Dendritic cell treated with granulocyte-macrophage colony-stimulating factor and Interleukin-4, amounts not matched to agents 40 ng/mL and 50 ng/mL, for 4 days (primary cell): ENCODE measurements around the gene ACTR3C.
"Not testable (repeated sequence)": the region's sequence is repeated elsewhere in the genome, so short reads cannot be mapped to it uniquely, and the experiment has no call there.

ENCODE experiments used
- H3K27ac Mint-ChIP-seq: one replicate; pipeline ENCODE4 v1.8.0; 2022; ENCODE audit warnings: mild to moderate bottlenecking, mixed read lengths
- H3K27me3 Mint-ChIP-seq: one replicate; pipeline ENCODE4 v1.8.0; 2022; ENCODE audit warnings: mild to moderate bottlenecking, mixed read lengths
- H3K36me3 Mint-ChIP-seq: one replicate; pipeline ENCODE4 v1.8.0; 2022; ENCODE audit warnings: low read depth, mixed read lengths
- H3K4me1 Mint-ChIP-seq: one replicate; pipeline ENCODE4 v1.8.0; 2022; ENCODE audit warnings: low read depth, mixed read lengths
- H3K4me3 Mint-ChIP-seq: one replicate; pipeline ENCODE4 v1.8.0; 2022; ENCODE audit warnings: mild to moderate bottlenecking, moderate library complexity, mixed read lengths
- H3K9me3 Mint-ChIP-seq: one replicate; pipeline ENCODE4 v1.8.0; 2022; ENCODE audit warnings: mixed read lengths
- intact Hi-C: fragments of 100-400 bp; cut with micrococcal nuclease; formaldehyde crosslinking; loops from one replicate; pipeline ENCODE4 v1.15.0; 2022

The ACTR3C gene

DNA sequence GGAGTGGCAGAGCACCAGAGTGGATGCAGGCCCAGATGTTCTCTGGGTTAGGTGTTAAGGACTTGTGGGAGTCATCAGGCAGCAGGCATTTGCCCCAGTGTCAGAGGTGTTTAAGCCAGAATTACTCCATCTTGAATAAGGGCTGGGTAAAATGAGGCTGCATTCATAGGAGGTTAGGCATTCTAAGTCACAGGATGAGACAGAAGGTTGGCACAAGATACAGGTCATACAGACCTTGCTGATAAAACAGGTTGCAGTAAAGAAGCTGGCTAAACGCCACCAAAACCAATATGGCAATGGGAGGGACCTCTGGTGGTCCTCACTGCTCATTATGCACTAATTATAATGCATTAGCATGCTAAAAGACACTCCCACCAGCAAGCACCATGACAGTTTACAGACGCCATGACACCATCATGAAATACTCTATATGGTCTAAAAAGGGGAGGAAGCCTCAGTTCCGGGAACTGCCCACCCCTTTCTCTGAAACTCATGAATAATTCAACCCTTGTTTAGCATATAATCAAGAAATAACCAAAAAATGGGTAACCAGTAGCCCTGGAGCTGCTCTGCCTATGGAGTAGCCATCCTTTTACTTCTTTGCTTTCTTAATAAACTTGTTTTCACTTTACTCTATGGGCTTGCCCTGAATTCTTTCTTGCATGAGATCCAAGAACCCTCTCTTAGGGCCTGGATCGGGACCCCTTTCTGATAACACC, 1.1 kb downstream of the ACTR3C start:
- no peaks in the 10 kb centered on the region for H3K36me3 Mint-ChIP-seq
- intact Hi-C loops: no loop called here
- no peaks in the 10 kb centered on the region for H3K9me3 Mint-ChIP-seq
- H3K4me1 Mint-ChIP-seq: peaks cover 57% of the 10 kb centered on the region
- peak overlapping the region; percentile 63 for H3K27ac Mint-ChIP-seq
- peak overlapping the region; percentile 76 for H3K4me3 Mint-ChIP-seq
- peaks cover 18% of the 10 kb centered on the region for H3K27me3 Mint-ChIP-seq

DNA sequence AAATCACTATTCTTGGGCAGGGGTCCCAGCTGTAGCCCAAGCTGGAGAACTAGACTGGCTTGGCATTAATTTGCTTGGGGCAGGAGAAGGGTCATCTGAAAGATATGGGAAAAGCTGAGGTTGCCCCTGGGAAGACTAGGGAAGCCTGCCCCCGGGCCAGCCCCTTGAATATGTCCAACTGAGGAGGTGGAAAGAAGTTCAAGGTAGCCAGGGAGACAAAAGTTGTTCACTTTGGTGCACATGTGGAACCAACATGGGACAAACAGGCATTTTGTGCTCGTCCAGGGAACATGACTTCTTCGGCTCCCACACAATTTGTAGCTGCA, 1.6 kb downstream of the ACTR3C start:
- no peaks in the 10 kb centered on the region for H3K9me3 Mint-ChIP-seq
- peaks cover 18% of the 10 kb centered on the region for H3K27me3 Mint-ChIP-seq
- peaks cover 51% of the 10 kb centered on the region for H3K4me1 Mint-ChIP-seq
- intact Hi-C loops: no loop called here
- H3K4me3 Mint-ChIP-seq: no peak overlapping the region
- no peak overlapping the region for H3K27ac Mint-ChIP-seq
- no peaks in the 10 kb centered on the region for H3K36me3 Mint-ChIP-seq

DNA sequence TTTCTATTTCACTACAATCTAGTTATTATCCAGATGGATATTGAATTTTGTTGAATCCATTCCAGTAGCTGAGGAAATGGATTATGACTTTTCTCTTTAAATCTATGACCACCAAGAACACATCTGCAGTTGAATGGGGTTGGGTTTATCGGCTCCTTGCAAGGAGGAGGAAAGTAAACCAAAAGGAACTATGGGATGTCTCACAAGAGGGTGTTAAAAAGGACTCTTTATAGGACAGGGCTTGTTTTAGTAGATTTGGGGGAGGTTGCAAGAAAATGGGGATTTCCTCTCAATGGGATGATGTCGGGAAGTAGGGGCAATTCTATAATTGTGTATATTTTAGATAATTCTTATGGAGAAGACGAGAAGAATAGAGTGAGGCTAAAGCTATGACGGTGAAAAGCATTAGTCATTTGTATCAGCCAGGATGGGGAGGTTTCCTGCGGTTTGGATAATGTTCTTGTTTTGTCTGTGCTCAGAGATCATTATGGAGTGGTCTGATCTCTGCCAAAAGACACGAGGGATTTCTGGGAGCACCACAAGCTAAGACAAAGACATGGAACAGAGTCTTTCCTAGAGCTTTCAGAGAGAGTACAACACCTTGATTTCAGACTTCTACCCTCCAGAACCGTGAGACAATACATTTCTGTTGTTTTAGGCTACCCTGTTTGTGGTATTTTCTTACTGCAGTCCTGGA, 5.4 kb downstream of the ACTR3C start:
- Mint-ChIP-seq H3K4me3 (no peak overlapping the region), H3K27me3 (peaks cover 5% of the 10 kb centered on the region), H3K9me3 (no peaks in the 10 kb centered on the region), H3K36me3 (no peaks in the 10 kb centered on the region), H3K4me1 (peaks cover 24% of the 10 kb centered on the region), H3K27ac (no peak overlapping the region)
- intact Hi-C loops: no loop called here

DNA sequence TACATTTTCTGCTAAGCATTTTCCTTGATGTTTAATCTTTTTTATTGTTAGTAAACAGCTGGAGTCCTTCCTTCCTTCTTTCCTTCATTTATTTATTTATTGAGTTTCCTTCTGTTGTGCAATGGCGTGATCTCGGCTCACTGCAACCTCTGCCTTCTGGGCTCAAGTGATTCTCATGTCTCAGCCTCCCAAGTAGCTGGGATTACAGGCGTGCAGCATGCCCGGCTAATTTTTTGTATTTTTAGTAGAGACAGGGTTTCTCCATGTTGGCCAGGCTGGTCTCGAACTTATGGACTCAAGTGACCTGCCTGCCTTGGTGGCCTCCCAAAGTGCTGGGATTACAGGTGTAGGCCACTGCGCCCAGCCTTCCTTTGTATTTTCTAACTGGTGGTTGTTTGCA, 6.4 kb downstream of the ACTR3C start:
- H3K36me3 Mint-ChIP-seq, intact Hi-C loops, H3K9me3 Mint-ChIP-seq, H3K4me3 Mint-ChIP-seq, H3K27ac Mint-ChIP-seq, H3K27me3 Mint-ChIP-seq: not testable (repeated sequence)
- peaks cover 21% of the 10 kb centered on the region for H3K4me1 Mint-ChIP-seq

DNA sequence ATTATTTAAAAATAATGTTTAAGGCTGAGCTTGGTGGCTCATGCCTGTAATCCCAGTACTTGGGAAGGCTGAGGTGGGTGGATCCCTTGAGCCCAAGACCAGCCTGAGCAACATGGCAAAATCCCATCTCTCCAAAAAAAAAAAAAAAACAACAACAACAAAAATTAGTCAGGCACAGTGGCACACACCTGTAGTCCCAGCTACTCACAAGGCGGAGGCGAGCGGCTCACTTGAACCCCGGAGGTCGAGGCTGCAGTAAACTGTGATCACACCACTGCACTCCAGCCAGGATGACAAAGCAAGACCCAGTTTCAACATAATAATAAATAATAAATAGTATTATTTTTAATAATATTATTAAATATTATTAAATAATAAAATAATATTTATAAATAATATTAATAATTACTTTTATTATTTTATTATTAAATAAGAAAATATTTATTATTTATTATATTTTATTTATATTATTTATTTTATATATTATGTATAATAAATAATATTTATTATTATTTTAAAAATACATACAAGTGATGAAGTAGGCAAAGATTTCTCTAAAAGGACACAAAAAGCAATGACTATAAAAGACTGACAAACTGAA, 8.6 kb downstream of the ACTR3C start:
- Mint-ChIP-seq H3K27me3 (no peaks in the 10 kb centered on the region), H3K4me3 (no peak overlapping the region), H3K4me1 (peaks cover 10% of the 10 kb centered on the region), H3K9me3 (no peaks in the 10 kb centered on the region), H3K27ac (no peak overlapping the region), H3K36me3 (no peaks in the 10 kb centered on the region)
- intact Hi-C loops: no loop called here

DNA sequence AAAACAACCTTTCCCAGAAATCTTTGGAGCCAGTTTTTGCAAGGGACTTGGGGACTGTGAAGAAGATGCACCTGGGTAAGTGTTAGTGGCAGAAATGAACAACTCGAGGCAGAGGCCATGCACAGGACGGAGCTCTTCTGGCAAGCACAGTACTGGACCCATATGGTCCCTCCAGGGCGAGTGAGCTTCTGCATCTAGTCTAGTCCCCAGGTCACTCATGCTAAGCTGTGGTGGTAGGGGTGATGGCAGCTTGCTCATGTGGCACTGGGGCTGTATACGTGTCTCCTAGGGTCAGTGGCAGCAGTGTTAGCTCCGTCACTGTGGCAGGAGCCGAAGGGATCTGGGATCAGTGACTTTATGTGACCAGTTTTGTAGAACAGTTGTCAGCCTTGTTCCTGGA, 9.5 kb downstream of the ACTR3C start:
- intact Hi-C loops: no loop called here
- Mint-ChIP-seq H3K9me3 (no peaks in the 10 kb centered on the region), H3K4me3 (no peak overlapping the region), H3K27ac (no peak overlapping the region), H3K36me3 (no peaks in the 10 kb centered on the region), H3K27me3 (no peaks in the 10 kb centered on the region), H3K4me1 (peaks cover 10% of the 10 kb centered on the region)

DNA sequence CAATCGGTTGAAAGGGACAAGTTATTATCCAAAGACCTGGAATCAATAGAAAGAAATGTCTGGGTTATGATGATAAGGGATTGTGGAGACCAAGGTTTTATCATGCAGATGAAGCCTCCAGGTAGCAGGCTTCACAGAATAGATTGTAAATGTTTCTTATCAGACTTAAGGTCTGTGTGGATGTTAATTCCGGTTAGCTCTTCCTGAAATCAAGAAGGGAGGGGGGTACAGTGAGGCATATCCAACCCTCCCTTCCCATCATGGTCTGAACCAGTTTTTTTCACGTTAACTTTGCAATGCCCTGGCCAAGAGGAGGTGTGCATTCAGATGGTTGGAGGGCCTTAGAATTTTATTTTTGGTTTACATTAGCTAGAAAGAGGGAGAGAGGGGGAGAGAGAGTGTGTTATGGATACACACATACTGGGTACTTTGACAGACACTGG, 10.0 kb downstream of the ACTR3C start:
- H3K27ac Mint-ChIP-seq: no peak overlapping the region
- no peak overlapping the region for H3K4me3 Mint-ChIP-seq
- H3K4me1 Mint-ChIP-seq: peaks cover 10% of the 10 kb centered on the region
- no peaks in the 10 kb centered on the region for H3K36me3 Mint-ChIP-seq
- intact Hi-C loops: no loop called here
- peaks cover 2% of the 10 kb centered on the region for H3K27me3 Mint-ChIP-seq
- no peaks in the 10 kb centered on the region for H3K9me3 Mint-ChIP-seq

DNA sequence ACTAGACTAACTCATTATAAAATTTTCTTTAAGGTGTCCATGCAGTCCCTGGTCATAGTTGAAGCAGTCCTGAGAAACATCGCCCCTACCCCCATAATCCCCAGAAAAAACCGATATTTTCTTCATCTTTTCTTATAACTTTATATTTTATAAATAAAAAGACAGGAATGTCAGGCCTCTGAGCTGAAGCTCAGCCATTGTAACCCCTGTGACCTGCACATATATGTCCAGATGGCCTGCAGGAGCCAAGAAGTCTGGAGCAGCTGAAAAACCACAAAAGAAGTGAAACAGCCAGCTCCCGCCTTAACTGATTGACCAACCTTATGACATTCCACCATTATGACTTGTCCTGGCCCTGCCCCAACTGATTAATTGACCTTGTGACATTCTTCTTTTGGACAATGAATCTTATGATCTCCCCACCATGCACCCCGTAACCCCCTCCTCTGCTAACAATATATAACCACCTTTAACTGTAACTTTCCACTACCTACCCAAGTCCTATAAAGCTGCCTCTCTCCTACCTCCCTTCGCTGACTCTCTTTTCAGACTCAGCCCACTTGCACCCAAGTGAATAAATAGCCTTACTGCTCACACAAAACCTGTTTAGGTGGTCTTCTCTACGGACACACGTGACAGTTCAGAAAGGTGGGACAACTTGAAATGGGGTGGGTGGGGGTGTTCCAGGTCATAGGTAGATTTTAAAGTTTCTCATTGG, 10.5 kb downstream of the ACTR3C start:
- H3K27ac Mint-ChIP-seq, intact Hi-C loops, H3K27me3 Mint-ChIP-seq, H3K9me3 Mint-ChIP-seq, H3K36me3 Mint-ChIP-seq, H3K4me3 Mint-ChIP-seq: not testable (repeated sequence)
- peaks cover 10% of the 10 kb centered on the region for H3K4me1 Mint-ChIP-seq

DNA sequence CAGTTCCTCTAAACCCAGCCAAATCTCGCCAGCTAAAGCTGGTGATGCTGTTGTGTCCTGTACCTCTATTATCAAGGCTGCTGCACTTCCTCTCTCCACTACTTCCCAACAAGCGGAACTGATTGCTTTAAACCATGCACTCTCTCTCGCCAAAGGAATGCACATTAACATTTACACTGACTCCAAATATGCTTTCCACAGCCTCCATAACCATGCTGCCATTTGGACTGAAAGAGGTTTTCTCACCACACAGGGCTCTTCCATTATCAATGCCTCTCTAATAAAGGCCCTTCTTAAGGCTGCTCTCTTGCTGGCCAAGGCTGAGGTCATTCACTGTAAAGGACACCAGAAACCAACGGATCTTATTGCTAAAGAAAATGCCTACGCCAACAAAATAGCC, 11.6 kb downstream of the ACTR3C start:
- Mint-ChIP-seq H3K9me3 (no peaks in the 10 kb centered on the region), H3K4me3 (no peak overlapping the region), H3K4me1 (peaks cover 10% of the 10 kb centered on the region), H3K27me3 (peaks cover 3% of the 10 kb centered on the region), H3K27ac (no peak overlapping the region), H3K36me3 (no peaks in the 10 kb centered on the region)
- intact Hi-C loops: no loop called here

DNA sequence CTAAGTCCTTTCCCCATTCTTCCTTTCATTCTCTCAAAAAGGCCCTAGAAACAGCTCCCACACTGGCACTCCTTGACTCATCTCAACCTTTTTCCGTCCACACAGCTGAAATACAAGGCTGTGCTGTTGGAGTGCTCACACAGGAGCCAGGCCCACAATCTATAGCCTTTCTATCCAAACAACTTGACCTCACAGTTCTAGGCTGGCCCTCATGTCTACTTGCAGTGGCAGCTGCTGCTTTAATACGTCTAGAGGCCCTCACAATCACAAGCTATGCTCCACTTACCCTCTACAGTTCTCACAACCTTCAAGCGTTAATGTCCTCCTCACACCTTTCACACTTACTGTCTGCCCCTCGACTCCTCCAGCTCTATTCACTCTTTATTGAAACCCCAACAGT, 12.2 kb downstream of the ACTR3C start:
- Mint-ChIP-seq H3K4me3 (no peak overlapping the region), H3K4me1 (peaks cover 10% of the 10 kb centered on the region), H3K36me3 (no peaks in the 10 kb centered on the region), H3K27ac (no peak overlapping the region), H3K27me3 (peaks cover 3% of the 10 kb centered on the region), H3K9me3 (no peaks in the 10 kb centered on the region)
- intact Hi-C loops: no loop called here

DNA sequence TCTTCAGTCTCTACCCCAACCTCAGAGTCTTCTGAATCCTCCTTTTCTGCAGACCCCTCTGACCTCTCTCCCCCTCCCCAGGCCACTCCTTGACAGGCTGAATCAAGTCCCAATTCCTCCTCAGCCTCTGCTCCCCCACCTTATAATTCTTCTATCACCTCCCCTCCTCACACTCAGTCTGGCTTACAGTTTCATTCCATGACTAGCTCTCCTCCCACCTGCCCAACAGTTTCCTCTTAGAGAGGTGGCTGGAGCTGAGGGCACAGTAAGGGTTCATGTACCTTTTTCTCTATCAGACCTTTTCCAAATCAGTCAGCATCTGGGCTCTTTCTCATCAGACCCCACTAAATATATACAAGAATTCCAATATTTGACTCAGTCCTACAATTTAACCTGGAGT, 14.8 kb downstream of the ACTR3C start:
- H3K9me3 Mint-ChIP-seq: no peaks in the 10 kb centered on the region
- H3K27me3 Mint-ChIP-seq: peaks cover 3% of the 10 kb centered on the region
- peaks cover 9% of the 10 kb centered on the region for H3K4me1 Mint-ChIP-seq
- H3K4me3 Mint-ChIP-seq: no peak overlapping the region
- H3K36me3 Mint-ChIP-seq: no peaks in the 10 kb centered on the region
- intact Hi-C loops: no loop called here
- no peak overlapping the region for H3K27ac Mint-ChIP-seq

DNA sequence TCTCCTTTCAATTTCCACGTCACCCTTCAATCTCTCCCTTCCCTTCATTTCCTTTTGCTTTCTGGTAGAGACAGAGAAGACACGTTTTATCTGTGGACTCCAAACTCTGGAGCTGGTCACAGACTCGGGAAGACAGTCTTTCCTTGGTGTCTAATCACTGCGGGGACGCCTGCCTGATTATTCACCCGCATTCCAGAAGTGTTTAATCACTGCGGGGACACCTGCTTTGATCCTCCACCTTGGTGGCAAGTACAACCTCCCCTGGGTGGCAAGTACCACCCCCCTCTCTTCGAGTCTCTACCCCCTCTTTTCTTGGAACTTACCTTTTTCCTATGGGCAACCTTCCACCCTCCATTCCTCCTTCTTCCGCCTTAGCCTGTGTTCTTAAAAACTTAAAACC, 15.4 kb downstream of the ACTR3C start:
- no peak overlapping the region for H3K27ac Mint-ChIP-seq
- H3K4me3 Mint-ChIP-seq: no peak overlapping the region
- intact Hi-C loops: no loop called here
- no peaks in the 10 kb centered on the region for H3K36me3 Mint-ChIP-seq
- no peaks in the 10 kb centered on the region for H3K9me3 Mint-ChIP-seq
- peaks cover 3% of the 10 kb centered on the region for H3K27me3 Mint-ChIP-seq
- H3K4me1 Mint-ChIP-seq: peaks cover 3% of the 10 kb centered on the region

DNA sequence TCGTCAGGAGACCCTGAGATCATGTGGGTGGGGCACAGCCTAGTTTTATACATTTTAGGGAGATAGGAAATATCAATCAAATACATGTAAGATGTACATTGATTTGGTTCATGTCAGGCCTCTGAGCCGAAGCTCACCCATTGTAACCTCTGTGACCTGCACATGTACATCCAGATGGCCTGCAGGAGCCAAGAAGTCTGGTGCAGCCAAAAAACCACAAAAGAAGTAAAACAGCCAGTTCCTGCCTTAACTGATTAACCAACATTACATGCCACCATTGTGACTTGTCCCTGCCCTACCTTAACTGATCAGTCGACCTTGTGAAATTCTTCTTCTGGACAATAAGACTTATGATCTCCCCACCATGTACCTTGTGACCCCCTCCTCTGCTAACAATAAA, 16.2 kb downstream of the ACTR3C start:
- Mint-ChIP-seq H3K27me3 (peaks cover 3% of the 10 kb centered on the region), H3K27ac (no peak overlapping the region), H3K4me3 (no peak overlapping the region), H3K36me3 (no peaks in the 10 kb centered on the region), H3K4me1 (no peaks in the 10 kb centered on the region), H3K9me3 (no peaks in the 10 kb centered on the region)
- intact Hi-C loops: no loop called here

DNA sequence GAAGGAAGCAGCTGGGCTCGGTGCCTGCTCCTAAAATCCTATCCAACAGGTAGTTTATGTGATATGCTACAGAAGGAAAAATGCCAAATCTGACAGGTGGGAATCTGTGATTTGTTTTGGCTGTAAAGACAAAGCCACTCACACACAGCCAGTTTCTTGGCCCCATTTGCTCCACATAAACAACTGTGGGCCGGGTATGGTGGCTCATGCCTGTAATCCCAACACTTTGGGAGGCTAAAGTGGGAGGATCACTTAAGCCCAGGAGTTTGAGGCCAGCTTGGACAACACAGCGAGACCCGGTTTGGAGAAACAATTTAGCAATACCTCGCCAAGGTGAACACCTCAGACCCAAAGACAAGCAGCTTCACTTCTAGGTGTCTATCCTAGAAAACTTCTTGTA, 17.0 kb downstream of the ACTR3C start:
- H3K4me3 Mint-ChIP-seq, H3K4me1 Mint-ChIP-seq, intact Hi-C loops, H3K27me3 Mint-ChIP-seq, H3K36me3 Mint-ChIP-seq, H3K27ac Mint-ChIP-seq, H3K9me3 Mint-ChIP-seq: not testable (repeated sequence)
